H4 (cell line): ENCODE measurements around the gene DAP. TPM values are rescaled to one million over a fixed set of nuclear protein-coding genes. Genes with fewer than 3 reads are reported as not detected.
"Not testable (repeated sequence)": the region's sequence is repeated elsewhere in the genome, so short reads cannot be mapped to it uniquely, and the experiment has no call there.

Experiments
- DNase-seq: peaks from one replicate; pipeline ENCODE4 v3.0.0-alpha.2; 2015; ENCODE audit warnings: low spot score
- total RNA-seq: library from RNA; depleted of rRNA; stranded (reverse); fragments of >200 nt; shearing (Covaris generic); gene quantifications from 2 replicates; pipeline ENCODE4 v1.2.3, GENCODE V29; 2014; rRNA removed

The DAP gene
- total RNA-seq: 38.0 and 41.5 TPM in 2 replicates

- peak; percentile 83 for DNase-seq
These were observed at the start of gene DAP for GRCh38 chr5:10761185-10761932. Gene DAP (minus strand): TSS chr5:10761234. CDS start chr5:10761068, 166 bp downstream.

GRCh38 chr5:10808347-10809226 is 47.6 kb upstream of the DAP start:
- DNase-seq: no peak

GRCh38 chr5:10801931-10802666 is 41.1 kb upstream of the DAP start:
- DNase-seq: no peak

- no peak for DNase-seq
These were observed 39.8 kb upstream of the DAP start for GRCh38 chr5:10800852-10801251.

GRCh38 chr5:10797261-10797660 is 36.2 kb upstream of the DAP start:
- no peak for DNase-seq

- DNase-seq: no peak
These were observed 32.8 kb upstream of the DAP start for GRCh38 chr5:10793785-10794184.

GRCh38 chr5:10792336-10792735 is 31.3 kb upstream of the DAP start:
- no peak for DNase-seq

GRCh38 chr5:10789726-10790125 is 28.7 kb upstream of the DAP start:
- DNase-seq: no peak

- peak; percentile 33 for DNase-seq
These were observed 28.0 kb upstream of the DAP start for GRCh38 chr5:10789021-10789420.

GRCh38 chr5:10788358-10788757 is 27.3 kb upstream of the DAP start:
- DNase-seq: no peak

GRCh38 chr5:10786835-10787234 is 25.8 kb upstream of the DAP start:
- DNase-seq: no peak

- DNase-seq: not testable (repeated sequence)
These were observed 19.2 kb upstream of the DAP start for GRCh38 chr5:10780208-10780607.

GRCh38 chr5:10779592-10779991 is 18.6 kb upstream of the DAP start:
- no peak for DNase-seq

GRCh38 chr5:10778179-10778910 is 17.3 kb upstream of the DAP start:
- no peak for DNase-seq

- no peak for DNase-seq
These were observed 14.6 kb upstream of the DAP start for GRCh38 chr5:10775646-10776045.

- no peak for DNase-seq
These were observed 12.0 kb upstream of the DAP start for GRCh38 chr5:10772901-10773585.

- no peak for DNase-seq
These were observed 7.4 kb upstream of the DAP start for GRCh38 chr5:10768328-10768899.

- peak; percentile 49 for DNase-seq
These were observed 1.9 kb upstream of the DAP start for GRCh38 chr5:10762776-10763500.

GRCh38 chr5:10761933-10762775 is 1.1 kb upstream of the DAP start:
- no peak for DNase-seq
